ENCODE data around the gene IL18BP.

GRCh38 chr11:71976551-71976950, 22.2 kb upstream of the IL18BP start:
- TF ChIP-seq CTCF (IDR thresholded peaks at IDR 0.05; ENCODE audit: insufficient read depth, low read depth, low read length) = no peak
- TF ChIP-seq EZH2 (IDR thresholded peaks at IDR 0.05; ENCODE audit: insufficient read depth, low read length) = no peak
